PC-9 (cell line): Measurements from ENCODE around the gene DCST2. TPM values are rescaled to one million over a fixed set of nuclear protein-coding genes. Genes with fewer than 3 reads are reported as not detected.
"Not testable (repeated sequence)": the region's sequence is repeated elsewhere in the genome, so short reads cannot be mapped to it uniquely, and the experiment has no call there.

Experiments
- BruUV-seq: library from RNA; stranded (reverse); fragments of 400-500 nt; replicated peaks from 2 replicates; lab custom pipeline; 2021; lab: Mats Ljungman, UMichigan
- CTCF ChIA-PET: fragments of 300-600 bp; sonication (Branson Sonifier 250); formaldehyde crosslinking; loops from one replicate; lab custom pipeline; 2022; ENCODE audit warnings: antibody characterized with exemption; lab: Charles Lee
- POLR2A ChIA-PET: fragments of 300-600 bp; sonication (Branson Sonifier 250); formaldehyde crosslinking; loops from one replicate; lab custom pipeline; 2022; ENCODE audit warnings: antibody characterized with exemption; ENCODE audit not compliant: unreplicated experiment; lab: Charles Lee
- DNase-seq, 2 experiments: peaks; one replicate each; pipeline versions ENCODE4 v3.0.0 to v3.0.0-alpha.2; 2015 to 2022; ENCODE audit warnings: mixed read lengths in 1 of 2
- H2AFZ ChIP-seq: fragments of 200-600 bp; sonication (generic); 2 replicates; pipeline ENCODE4 v1.8.1; 2017; ENCODE audit warnings: antibody characterized with exemption
- H3F3A ChIP-seq: fragments of 200-600 bp; sonication (generic); 2 replicates; pipeline ENCODE4 v1.8.1; 2017; ENCODE audit warnings: antibody characterized with exemption, mild to moderate bottlenecking, low read depth; ENCODE audit not compliant: insufficient read depth
- H3K27ac ChIP-seq: fragments of 200-600 bp; sonication (generic); 2 replicates; pipeline ENCODE4 v1.6.1; 2016; ENCODE audit warnings: mixed run types
- H3K27me3 ChIP-seq: fragments of 200-600 bp; sonication (generic); 2 replicates; pipeline ENCODE4 v1.6.1; 2016; ENCODE audit warnings: low read depth, mixed run types; ENCODE audit not compliant: insufficient read depth
- H3K36me3 ChIP-seq: fragments of 200-600 bp; sonication (generic); 2 replicates; pipeline ENCODE4 v1.6.1; 2016; ENCODE audit warnings: low read depth, mixed run types
- H3K4me1 ChIP-seq: fragments of 200-600 bp; sonication (generic); replicated peaks from 2 replicates; pipeline ENCODE4 v1.6.1; 2016; ENCODE audit warnings: mixed run types; ENCODE audit not compliant: insufficient read depth
- H3K4me2 ChIP-seq: fragments of 200-600 bp; sonication (generic); 2 replicates; pipeline ENCODE4 v1.6.1; 2017; ENCODE audit warnings: mixed run types
- H3K4me3 ChIP-seq: fragments of 200-600 bp; sonication (generic); 2 replicates; pipeline ENCODE4 v1.6.1; 2016; ENCODE audit warnings: mixed run types
- H3K79me2 ChIP-seq: fragments of 200-600 bp; sonication (generic); 2 replicates; pipeline ENCODE4 v1.6.1; 2017; ENCODE audit warnings: low read depth, mixed run types
- H3K9me2 ChIP-seq: fragments of 200-600 bp; sonication (generic); 2 replicates; pipeline ENCODE4 v1.8.1; 2017; ENCODE audit warnings: mild to moderate bottlenecking; ENCODE audit not compliant: insufficient read depth
- H3K9me3 ChIP-seq: fragments of 200-600 bp; sonication (generic); 2 replicates; pipeline ENCODE4 v1.8.1; 2016; ENCODE audit warnings: low read depth; ENCODE audit not compliant: insufficient read depth
- H4K20me1 ChIP-seq: fragments of 200-600 bp; sonication (generic); 2 replicates; pipeline ENCODE4 v1.8.1; 2017; ENCODE audit not compliant: insufficient read depth
- EZH2 ChIP-seq: fragments of 200-600 bp; sonication (generic); IDR thresholded peaks from 2 replicates; pipeline ENCODE4 v1.8.0; 2017; ENCODE audit warnings: antibody characterized with exemption, low read depth
- intact Hi-C: fragments of 100-400 bp; cut with micrococcal nuclease; formaldehyde crosslinking; loops from one replicate; pipeline ENCODE4 v1.10.0; 2022; ENCODE audit not compliant: unreplicated experiment
- total RNA-seq: library from RNA; stranded (reverse); gene quantifications from 2 replicates; pipeline ENCODE4 v1.2.3, GENCODE V29; 2021
- TF ChIP-seq, protein P1 (sequence below): fragments of 200-600 bp; sonication (generic); conservative IDR thresholded peaks from 2 replicates; pipeline ENCODE4 v1.6.1; 2017; ENCODE audit warnings: mixed run types, antibody characterized with exemption, mild to moderate bottlenecking, moderate library complexity

DCST2 gene
- total RNA-seq, 1 experiment from 2014 or later = 4.4 TPM

DNA sequence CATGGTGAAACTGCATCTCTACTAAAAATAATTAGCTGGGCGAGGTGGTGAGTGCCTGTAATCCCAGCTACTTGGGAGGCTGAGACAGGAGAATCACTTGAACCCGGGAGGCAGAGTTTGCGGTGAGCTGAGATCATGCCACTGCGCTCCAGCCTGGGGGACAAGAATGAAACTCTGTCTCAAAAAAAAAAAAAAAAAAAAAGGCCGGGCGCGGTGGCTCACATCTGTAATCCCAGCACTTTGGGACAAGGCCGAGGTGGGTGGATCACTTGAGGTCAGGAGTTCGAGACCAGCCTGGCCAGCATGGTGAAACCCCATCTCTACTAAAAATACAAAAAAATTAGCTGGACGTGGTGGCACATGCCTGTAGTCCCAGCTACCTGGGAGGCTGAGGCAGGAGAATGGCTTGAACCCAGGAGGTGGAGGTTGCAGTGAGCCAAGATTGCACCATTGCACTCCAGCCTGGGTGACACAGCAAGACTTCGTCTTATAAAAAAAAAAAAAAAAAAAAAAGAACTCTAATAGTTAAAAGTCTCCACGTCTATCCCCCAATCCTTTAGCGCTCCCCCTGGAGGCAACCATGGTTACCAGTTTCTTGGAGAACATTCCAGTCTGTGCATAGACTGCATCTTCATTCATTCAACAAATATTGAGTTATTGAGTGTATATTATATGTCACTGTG lies 38.1 kb downstream of the DCST2 start:
- DNase-seq = peak; percentile 60 to 77

DNA sequence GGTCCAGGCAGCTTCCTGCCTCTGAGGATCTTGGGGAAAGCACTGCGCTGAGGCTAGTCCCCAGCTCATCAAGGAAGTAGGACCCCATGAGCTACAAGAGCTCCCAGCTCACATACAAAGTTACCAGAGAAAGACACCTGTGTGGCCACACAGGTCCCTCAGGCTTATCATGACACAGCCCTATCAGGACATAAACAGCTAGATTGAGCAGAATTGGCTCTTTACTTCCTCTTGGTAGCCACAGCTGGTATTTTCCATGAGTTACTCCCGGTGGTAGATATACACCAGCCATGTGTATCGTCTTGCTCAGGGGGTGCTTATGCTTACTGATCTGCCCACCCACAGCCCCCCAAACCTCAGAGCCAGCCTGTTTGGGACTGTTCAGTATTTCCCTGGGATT lies 39.0 kb downstream of the DCST2 start:
- no peaks in the 10 kb centered on the region for H3K27me3 ChIP-seq
- no peak overlapping the region for H3K4me3 ChIP-seq
- no peaks in the 10 kb centered on the region for H4K20me1 ChIP-seq
- intact Hi-C loops = no loop called here
- no peaks in the 10 kb centered on the region for H3K36me3 ChIP-seq
- H3K4me2 ChIP-seq = no peak overlapping the region
- H2AFZ ChIP-seq = no peak overlapping the region
- ChIA-PET CTCF (interaction anchor here (0.6 to 0.7 kb wide), 3 partner anchors 18 to 25 kb away, joined by 3 to 6 read pairs (median 4); no protein-coding TSS in a partner anchor), POLR2A (interaction anchor here (0.5 to 1.1 kb wide), 5 partner anchors 8 to 88 kb away, joined by 3 to 14 read pairs (median 5); partner anchors contain the start of gene FLAD1)
- H3K9me3 ChIP-seq = no peaks in the 10 kb centered on the region
- DNase-seq = no peak
- H3K9me2 ChIP-seq = no peaks in the 10 kb centered on the region
- peak overlapping the region; percentile 30 for H3K27ac ChIP-seq
- H3K79me2 ChIP-seq = peaks cover under 1% of the 10 kb centered on the region; the same call in 1 of the 2 replicates
- H3F3A ChIP-seq = peaks cover 46% of the 10 kb centered on the region
- BruUV-seq = TSS peak; percentile 8
- no peak for TF ChIP-seq EZH2
- TF ChIP-seq, protein P1, sequence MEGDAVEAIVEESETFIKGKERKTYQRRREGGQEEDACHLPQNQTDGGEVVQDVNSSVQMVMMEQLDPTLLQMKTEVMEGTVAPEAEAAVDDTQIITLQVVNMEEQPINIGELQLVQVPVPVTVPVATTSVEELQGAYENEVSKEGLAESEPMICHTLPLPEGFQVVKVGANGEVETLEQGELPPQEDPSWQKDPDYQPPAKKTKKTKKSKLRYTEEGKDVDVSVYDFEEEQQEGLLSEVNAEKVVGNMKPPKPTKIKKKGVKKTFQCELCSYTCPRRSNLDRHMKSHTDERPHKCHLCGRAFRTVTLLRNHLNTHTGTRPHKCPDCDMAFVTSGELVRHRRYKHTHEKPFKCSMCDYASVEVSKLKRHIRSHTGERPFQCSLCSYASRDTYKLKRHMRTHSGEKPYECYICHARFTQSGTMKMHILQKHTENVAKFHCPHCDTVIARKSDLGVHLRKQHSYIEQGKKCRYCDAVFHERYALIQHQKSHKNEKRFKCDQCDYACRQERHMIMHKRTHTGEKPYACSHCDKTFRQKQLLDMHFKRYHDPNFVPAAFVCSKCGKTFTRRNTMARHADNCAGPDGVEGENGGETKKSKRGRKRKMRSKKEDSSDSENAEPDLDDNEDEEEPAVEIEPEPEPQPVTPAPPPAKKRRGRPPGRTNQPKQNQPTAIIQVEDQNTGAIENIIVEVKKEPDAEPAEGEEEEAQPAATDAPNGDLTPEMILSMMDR = no peak
- peaks cover 21% of the 10 kb centered on the region; the same call in 1 of the 2 replicates for H3K4me1 ChIP-seq

More for the DNA sequence above, 38.1 kb downstream of the DCST2 start:
- ChIA-PET CTCF (interaction anchor here (0.6 to 0.7 kb wide), 3 partner anchors 19 to 87 kb away, joined by 4 to 7 read pairs (median 6); no protein-coding TSS in a partner anchor), POLR2A (interaction anchor here (0.7 kb wide), 2 partner anchors 16 to 22 kb away, joined by 3 to 8 read pairs; no protein-coding TSS in a partner anchor)
- H2AFZ ChIP-seq, intact Hi-C loops, H3K9me2 ChIP-seq, H3K36me3 ChIP-seq, H3K27me3 ChIP-seq, H3K4me2 ChIP-seq, H3K4me3 ChIP-seq, H3K79me2 ChIP-seq, H4K20me1 ChIP-seq, BruUV-seq, H3K9me3 ChIP-seq: not testable (repeated sequence)
- Histone ChIP-seq H3K27ac (peak overlapping the region; percentile 30; the same call in 1 of the 2 replicates), H3F3A (peaks cover 46% of the 10 kb centered on the region), H3K4me1 (peaks cover 28% of the 10 kb centered on the region)
- TF ChIP-seq, protein P1 = peak; percentile 48; the same call in 1 of the 2 replicates

DNA sequence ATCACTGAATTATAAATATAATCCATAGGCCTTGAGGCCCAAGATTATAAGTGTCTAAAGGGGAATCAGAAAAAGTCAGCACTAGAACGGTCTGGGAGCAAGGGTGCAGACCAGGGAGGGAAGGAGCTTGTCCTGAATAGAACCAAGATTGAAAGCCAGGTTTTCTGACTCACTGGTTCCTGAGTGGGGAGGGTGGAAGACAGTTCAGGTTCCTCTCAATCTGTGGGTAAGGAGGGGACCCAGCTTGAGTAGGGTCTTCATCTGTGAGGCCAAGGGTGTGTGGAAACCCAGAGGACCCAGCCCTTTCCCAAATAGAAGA lies 39.4 kb downstream of the DCST2 start:
- no peak overlapping the region for H2AFZ ChIP-seq
- POLR2A ChIA-PET = interaction anchor here (0.7 to 1.1 kb wide), 4 partner anchors 8 to 62 kb away, joined by 3 to 6 read pairs (median 4); partner anchors contain the start of gene FLAD1
- BruUV-seq = no TSS peak
- peaks cover 19% of the 10 kb centered on the region; the same call in 1 of the 2 replicates for H3K4me1 ChIP-seq
- H3K9me2 ChIP-seq = no peaks in the 10 kb centered on the region
- H3K4me3 ChIP-seq = no peak overlapping the region
- peaks cover 48% of the 10 kb centered on the region for H3F3A ChIP-seq
- no peaks in the 10 kb centered on the region for H3K27me3 ChIP-seq
- CTCF ChIA-PET = interaction anchor here (0.6 to 0.7 kb wide), 3 partner anchors 22 to 44 kb away, joined by 3 to 4 read pairs (median 3); no protein-coding TSS in a partner anchor
- peak overlapping the region; percentile 20 for H3K27ac ChIP-seq
- H4K20me1 ChIP-seq = no peaks in the 10 kb centered on the region
- no peak for TF ChIP-seq EZH2
- TF ChIP-seq, protein P1 = no peak
- H3K4me2 ChIP-seq = no peak overlapping the region
- no peaks in the 10 kb centered on the region; the same call in 1 of the 2 replicates for H3K79me2 ChIP-seq
- H3K9me3 ChIP-seq = no peaks in the 10 kb centered on the region
- intact Hi-C loops = no loop called here
- no peaks in the 10 kb centered on the region for H3K36me3 ChIP-seq
- DNase-seq = no peak
